ENCODE data around the gene CAMTA1.

Gene CAMTA1

GRCh38 chr1:7572654-7573152, 787.4 kb downstream of the CAMTA1 start:
- no peak for FAIRE-seq

DNA sequence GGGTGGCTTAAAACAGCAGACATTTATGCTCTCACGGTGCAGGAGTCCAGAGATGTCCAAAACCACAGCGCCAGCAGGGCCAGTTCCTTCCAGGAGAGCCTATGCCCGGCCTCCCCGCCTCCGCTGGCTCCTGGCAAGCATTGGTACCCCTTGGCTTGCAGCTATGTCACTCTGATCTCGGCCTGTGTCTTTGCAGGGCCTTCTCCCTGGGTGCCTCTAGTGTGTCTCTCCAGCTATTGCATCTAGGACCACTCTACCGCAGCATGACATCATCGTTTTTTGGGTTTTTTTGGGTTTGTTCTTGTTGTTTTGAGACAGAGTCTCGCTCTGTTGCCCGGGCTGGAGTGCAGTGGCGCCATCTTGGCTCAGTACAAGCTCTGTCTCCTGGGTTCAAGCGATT, 788.2 kb downstream of the CAMTA1 start:
- FAIRE-seq, result no peak

GRCh38 chr1:7574121-7575040, 789.1 kb downstream of the CAMTA1 start:
- no peak for FAIRE-seq

DNA sequence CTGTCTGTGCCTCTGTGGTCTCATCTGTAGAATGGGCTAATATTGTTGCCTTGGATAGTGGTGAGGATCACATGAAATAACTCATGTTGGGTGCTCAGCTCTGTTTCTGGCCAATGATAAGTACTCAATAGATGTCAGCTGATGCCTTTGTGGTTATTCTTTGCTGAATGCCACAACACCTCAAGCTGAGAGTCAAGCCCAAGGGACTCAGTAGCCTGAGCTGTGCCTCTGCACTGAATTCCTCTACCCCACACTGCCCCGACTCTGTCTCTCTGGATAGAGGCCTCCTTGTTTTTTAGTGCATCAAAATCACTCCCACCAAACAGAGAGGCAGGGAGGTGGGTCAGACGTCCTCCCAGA, 789.8 kb downstream of the CAMTA1 start:
- no peak for FAIRE-seq

GRCh38 chr1:7576946-7577657, 791.8 kb downstream of the CAMTA1 start:
- FAIRE-seq, result no peak

DNA sequence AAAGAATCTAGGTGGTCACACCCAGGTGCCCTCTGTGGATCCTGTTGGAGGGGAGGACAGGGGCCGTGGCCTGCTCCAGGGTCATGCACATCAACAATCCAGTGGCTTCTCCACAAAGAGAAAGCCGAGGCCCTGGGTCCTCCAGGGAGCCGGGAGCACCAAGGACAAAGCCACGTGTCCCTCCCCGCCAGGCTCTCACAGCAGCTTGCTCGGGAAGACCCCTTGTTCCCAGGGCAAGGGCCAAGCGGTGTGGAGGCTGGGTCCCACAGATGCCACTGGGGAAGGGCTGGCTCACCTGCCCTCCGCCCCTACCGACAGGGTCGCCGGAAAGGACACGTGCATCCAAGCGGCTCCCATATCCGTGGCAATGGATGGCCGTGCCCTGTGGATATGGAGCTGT, 793.0 kb downstream of the CAMTA1 start:
- no peak for FAIRE-seq

GRCh38 chr1:7579016-7579415, 793.8 kb downstream of the CAMTA1 start:
- FAIRE-seq, result no peak

- FAIRE-seq, result no peak
These were observed 794.9 kb downstream of the CAMTA1 start for GRCh38 chr1:7579831-7580804.

- no peak for FAIRE-seq
These were observed 795.9 kb downstream of the CAMTA1 start for GRCh38 chr1:7580923-7581753.

DNA sequence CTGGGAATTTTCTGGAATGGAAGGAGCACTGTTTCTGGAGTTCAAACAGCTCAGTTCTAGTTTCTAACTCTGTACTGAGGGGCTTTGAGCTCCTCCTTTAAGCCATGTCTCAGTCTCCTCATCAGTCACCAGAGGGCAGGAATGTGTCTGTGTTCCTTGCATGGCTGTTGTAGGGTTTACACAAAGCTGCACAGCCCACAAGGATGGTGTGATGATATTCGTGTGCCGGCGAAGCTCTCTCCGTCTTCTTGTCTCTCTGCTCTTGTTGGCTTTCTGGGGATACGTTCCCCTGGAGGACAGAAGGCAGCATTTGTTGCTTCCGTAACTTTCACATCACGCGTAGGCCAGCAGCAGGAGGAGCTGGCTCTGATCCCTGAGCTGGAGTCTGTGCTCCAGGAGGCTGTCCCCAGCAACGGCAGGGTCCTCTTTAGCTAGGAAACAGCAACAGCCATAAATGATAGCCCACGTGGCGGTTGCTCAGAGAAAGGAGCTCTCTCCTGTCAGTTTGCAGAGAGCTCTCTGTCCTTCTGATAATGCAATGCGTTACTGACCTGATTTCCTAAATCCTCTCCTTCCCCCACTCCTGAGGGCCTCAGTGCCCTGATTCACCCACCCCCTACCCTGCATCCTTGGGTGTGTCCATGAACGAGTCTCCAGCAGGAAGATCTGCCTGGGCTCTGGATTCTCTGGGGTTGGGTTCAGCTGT, 796.7 kb downstream of the CAMTA1 start:
- no peak for FAIRE-seq

GRCh38 chr1:7582460-7582972, 797.3 kb downstream of the CAMTA1 start:
- FAIRE-seq, result no peak

GRCh38 chr1:7583291-7584096, 798.2 kb downstream of the CAMTA1 start:
- FAIRE-seq, result no peak

GRCh38 chr1:7584157-7584556, 798.9 kb downstream of the CAMTA1 start:
- FAIRE-seq, result no peak

GRCh38 chr1:7584643-7585042, 799.4 kb downstream of the CAMTA1 start:
- no peak for FAIRE-seq

- no peak for FAIRE-seq
These were observed 800.1 kb downstream of the CAMTA1 start for GRCh38 chr1:7585216-7585907.

DNA sequence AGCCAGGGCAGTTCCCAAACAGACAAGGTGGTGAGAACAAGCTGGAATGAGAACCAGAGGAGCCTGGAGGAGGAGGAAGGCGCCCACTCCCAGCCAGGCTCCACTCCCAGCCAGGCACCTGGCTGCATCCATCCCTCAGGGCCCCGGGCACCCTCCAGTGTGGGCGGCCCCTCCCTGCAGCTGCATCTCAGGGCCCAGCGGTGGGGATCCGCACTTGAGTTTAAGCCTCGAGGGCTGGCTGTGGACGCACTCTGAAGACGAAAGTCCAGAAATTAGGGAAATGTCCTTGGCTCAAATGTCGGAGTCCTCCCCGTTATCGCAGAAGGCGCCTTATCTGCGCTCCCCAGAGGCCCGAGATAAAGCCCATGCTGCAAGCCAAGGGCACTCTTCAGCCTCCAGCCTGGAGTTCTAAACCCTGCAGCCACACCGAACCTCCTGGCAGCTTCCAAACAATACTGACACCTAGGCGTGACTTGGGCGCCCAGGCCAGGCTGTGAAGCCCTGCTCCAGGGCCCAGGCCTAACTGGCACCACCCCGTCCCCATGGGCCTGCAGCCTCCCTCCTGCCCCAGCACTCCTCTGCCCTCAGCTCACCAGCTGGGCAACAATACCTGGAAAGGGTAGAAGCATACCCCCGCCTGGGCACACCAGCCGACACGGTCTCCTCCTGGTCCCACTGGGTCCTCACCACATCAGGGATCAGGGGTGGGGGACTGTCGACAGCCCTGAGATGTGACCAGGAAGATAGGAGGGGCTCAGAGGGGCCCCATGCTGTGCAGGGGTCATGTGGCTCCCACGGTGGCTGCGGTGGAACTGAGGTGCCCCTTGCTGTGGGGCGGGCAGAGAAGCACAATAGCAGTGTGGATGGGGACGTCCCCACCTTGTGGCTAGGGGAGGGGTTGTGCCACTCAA, 801.0 kb downstream of the CAMTA1 start:
- FAIRE-seq, result no peak

GRCh38 chr1:7587108-7587772, 802.0 kb downstream of the CAMTA1 start:
- FAIRE-seq, result no peak

Data from endometrium (tissue), 2 donors.